ENCODE data around the gene TRIM67. TPM values are rescaled to one million over a fixed set of nuclear protein-coding genes. Genes with fewer than 3 reads are reported as not detected.

Gene TRIM67
- polyA plus RNA-seq, 1 donor from 2014 or later, result 8.0 TPM

- Histone ChIP-seq H4K20me1 (ENCODE audit: insufficient read depth) (no peaks in the 10 kb centered on the region), H3K9me3 (ENCODE audit: low read length) (no peaks in the 10 kb centered on the region), H2AFZ (ENCODE audit: low read depth, low read length) (no peak overlapping the region), H3K79me2 (replicated peaks; ENCODE audit: insufficient read depth, low read length) (peaks cover 19% of the 10 kb centered on the region), H3K9me2 (ENCODE audit: insufficient read depth, low read length) (no peaks in the 10 kb centered on the region), H3K4me2 (ENCODE audit: low read length) (no peak overlapping the region), H3F3A (ENCODE audit: insufficient read depth, low read length, poor library complexity, severe bottlenecking) (no peaks in the 10 kb centered on the region), H3K27ac (ENCODE audit: low read length) (no peak overlapping the region), H3K36me3 (ENCODE audit: insufficient read depth, low read length) (peaks cover 5% of the 10 kb centered on the region), H3K4me3 (ENCODE audit: low read length) (no peak overlapping the region), H3K9ac (ENCODE audit: low read length) (no peak overlapping the region), H3K27me3 (ENCODE audit: insufficient read depth, low read depth, low read length) (no peaks in the 10 kb centered on the region)
- TF ChIP-seq CTCF (IDR thresholded peaks at IDR 0.05; ENCODE audit: poor library complexity, severe bottlenecking) (no peak), REST (IDR thresholded peaks at IDR 0.05; ENCODE audit: borderline replicate concordance) (no peak), SMC3 (conservative IDR thresholded peaks at IDR 0.05; ENCODE audit: poor library complexity) (no peak), MXI1 (conservative IDR thresholded peaks at IDR 0.05; ENCODE audit: poor library complexity, severe bottlenecking) (no peak), POLR2AphosphoS5 (IDR thresholded peaks at IDR 0.05) (no peak), EZH2 (IDR thresholded peaks at IDR 0.05; ENCODE audit: borderline replicate concordance, insufficient read depth, low read length, poor library complexity, severe bottlenecking) (no peak), RAD21 (conservative IDR thresholded peaks at IDR 0.05) (no peak), EP300 (conservative IDR thresholded peaks at IDR 0.05; ENCODE audit: poor library complexity, severe bottlenecking) (no peak), TAF1 (IDR thresholded peaks at IDR 0.05; ENCODE audit: low read depth) (no peak)
These were observed 76.4 kb downstream of the TRIM67 start for GRCh38 chr1:231238298-231238697.

GRCh38 chr1:231240531-231240882, 78.6 kb downstream of the TRIM67 start:
- Histone ChIP-seq H3K27ac (ENCODE audit: low read length) (peak overlapping the region; percentile 56), H3K9me3 (ENCODE audit: low read length) (no peaks in the 10 kb centered on the region), H2AFZ (ENCODE audit: low read depth, low read length) (peak overlapping the region; percentile 92), H4K20me1 (ENCODE audit: insufficient read depth) (no peaks in the 10 kb centered on the region), H3K9me2 (ENCODE audit: insufficient read depth, low read length) (no peaks in the 10 kb centered on the region), H3K4me3 (ENCODE audit: low read length) (peak overlapping the region; percentile 94), H3K36me3 (ENCODE audit: insufficient read depth, low read length) (peaks cover 5% of the 10 kb centered on the region), H3K9ac (ENCODE audit: low read length) (peak overlapping the region; percentile 77), H3F3A (ENCODE audit: insufficient read depth, low read length, poor library complexity, severe bottlenecking) (no peaks in the 10 kb centered on the region), H3K79me2 (replicated peaks; ENCODE audit: insufficient read depth, low read length) (peaks cover 37% of the 10 kb centered on the region), H3K27me3 (ENCODE audit: insufficient read depth, low read depth, low read length) (no peaks in the 10 kb centered on the region), H3K4me2 (ENCODE audit: low read length) (peak overlapping the region; percentile 98)
- TF ChIP-seq EP300 (conservative IDR thresholded peaks at IDR 0.05; ENCODE audit: poor library complexity, severe bottlenecking), result no peak
- no peak for TF ChIP-seq SMC3 (conservative IDR thresholded peaks at IDR 0.05; ENCODE audit: poor library complexity)
- no peak for TF ChIP-seq RAD21 (conservative IDR thresholded peaks at IDR 0.05)
- no peak for TF ChIP-seq EZH2 (IDR thresholded peaks at IDR 0.05; ENCODE audit: borderline replicate concordance, insufficient read depth, low read length, poor library complexity, severe bottlenecking)
- no peak for TF ChIP-seq REST (IDR thresholded peaks at IDR 0.05; ENCODE audit: borderline replicate concordance)
- no peak for TF ChIP-seq MXI1 (conservative IDR thresholded peaks at IDR 0.05; ENCODE audit: poor library complexity, severe bottlenecking)
- TF ChIP-seq CTCF (IDR thresholded peaks at IDR 0.05; ENCODE audit: poor library complexity, severe bottlenecking), result no peak
- no peak for TF ChIP-seq TAF1 (IDR thresholded peaks at IDR 0.05; ENCODE audit: low read depth)
- TF ChIP-seq POLR2AphosphoS5 (IDR thresholded peaks at IDR 0.05), result no peak

Measured in neural cell (in vitro differentiated cells).